Osteocyte (in vitro differentiated cells): ENCODE data around the gene P2RX4. TPM values are rescaled to one million over a fixed set of nuclear protein-coding genes. Genes with fewer than 3 reads are reported as not detected.
"Not testable (repeated sequence)": the region's sequence is repeated elsewhere in the genome, so short reads cannot be mapped to it uniquely, and the experiment has no call there.

ENCODE experiments used
- DNase-seq: peaks from one replicate; pipeline ENCODE4 v3.0.0; 2021; ENCODE audit warnings: mixed read lengths; ENCODE audit not compliant: unreplicated experiment; ENCODE audit errors: extremely low spot score
- H3K27ac Mint-ChIP-seq: one replicate; pipeline ENCODE4 v1.8.0; 2021; ENCODE audit warnings: mild to moderate bottlenecking, mixed read lengths; ENCODE audit not compliant: unreplicated experiment
- H3K27me3 Mint-ChIP-seq: one replicate; pipeline ENCODE4 v1.8.0; 2021; ENCODE audit warnings: mixed read lengths; ENCODE audit not compliant: unreplicated experiment
- H3K36me3 Mint-ChIP-seq: one replicate; pipeline ENCODE4 v1.8.0; 2021; ENCODE audit warnings: mixed read lengths; ENCODE audit not compliant: unreplicated experiment
- H3K4me1 Mint-ChIP-seq: one replicate; pipeline ENCODE4 v1.8.0; 2021; ENCODE audit warnings: mixed read lengths; ENCODE audit not compliant: unreplicated experiment
- H3K4me3 Mint-ChIP-seq: one replicate; pipeline ENCODE4 v1.8.0; 2021; ENCODE audit warnings: mild to moderate bottlenecking, moderate library complexity, mixed read lengths; ENCODE audit not compliant: unreplicated experiment
- H3K9me3 Mint-ChIP-seq: one replicate; pipeline ENCODE4 v1.8.0; 2021; ENCODE audit warnings: mixed read lengths; ENCODE audit not compliant: unreplicated experiment
- total RNA-seq: library from RNA; stranded (reverse); gene quantifications from 2 replicates; pipeline ENCODE4 v1.2.1, GENCODE V29; 2021
- TF ChIP-seq, protein P1 (sequence below): fragments of 200-600 bp; sonication (generic); IDR thresholded peaks from 2 replicates; pipeline ENCODE4 v1.5.0; 2021; ENCODE audit warnings: antibody characterized with exemption, mild to moderate bottlenecking, moderate library complexity

Gene P2RX4
- total RNA-seq, 1 donor from 2014 or later: 20.3 TPM

DNA sequence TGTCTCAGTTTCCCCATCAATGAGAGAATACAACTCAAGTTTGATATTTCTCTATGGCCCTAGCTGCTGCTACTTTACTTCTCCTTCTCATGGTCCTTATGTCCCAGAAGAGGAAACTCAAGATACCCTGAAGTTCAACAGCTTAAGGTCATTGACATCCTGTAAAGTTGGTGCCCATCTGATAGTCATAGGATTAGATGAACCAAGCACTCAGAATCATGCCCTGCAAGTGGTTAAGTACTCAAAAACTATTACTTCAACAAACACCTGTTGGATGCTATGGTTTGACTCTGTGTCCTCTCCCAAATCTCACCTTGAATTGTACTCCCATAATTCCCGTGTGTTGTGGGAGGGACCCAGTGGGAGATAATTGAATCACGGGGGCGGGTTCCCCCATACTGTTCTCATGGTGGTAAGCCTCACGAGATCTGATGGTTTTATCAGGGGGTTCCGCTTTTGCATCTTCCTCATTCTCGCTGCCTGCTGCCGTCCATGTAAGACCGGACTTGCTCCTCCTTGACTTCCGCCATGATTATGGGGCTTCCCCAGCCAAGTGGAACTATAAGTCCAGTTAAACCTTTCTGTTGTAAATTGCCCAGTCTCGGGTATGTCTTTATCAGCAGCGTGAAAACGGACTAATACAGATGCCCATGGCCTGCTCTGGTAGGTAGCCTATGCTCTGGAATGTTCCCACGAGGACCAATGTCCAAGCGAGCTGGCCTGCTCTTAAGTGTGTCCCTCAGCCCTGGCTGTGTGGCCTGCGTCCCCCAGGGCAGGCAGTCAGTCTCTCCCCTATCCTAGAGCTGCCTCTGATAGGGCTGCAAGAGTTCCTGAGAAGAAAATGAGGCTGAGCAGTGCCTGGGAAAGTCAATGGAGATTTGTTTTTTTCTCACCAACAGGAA lies 68.5 kb downstream of the P2RX4 start:
- Mint-ChIP-seq H3K36me3 (peaks cover 4% of the 10 kb centered on the region), H3K27me3 (no peaks in the 10 kb centered on the region), H3K27ac (no peak overlapping the region), H3K9me3 (no peaks in the 10 kb centered on the region), H3K4me1 (peaks cover 6% of the 10 kb centered on the region), H3K4me3 (no peak overlapping the region)
- TF ChIP-seq, protein P1, sequence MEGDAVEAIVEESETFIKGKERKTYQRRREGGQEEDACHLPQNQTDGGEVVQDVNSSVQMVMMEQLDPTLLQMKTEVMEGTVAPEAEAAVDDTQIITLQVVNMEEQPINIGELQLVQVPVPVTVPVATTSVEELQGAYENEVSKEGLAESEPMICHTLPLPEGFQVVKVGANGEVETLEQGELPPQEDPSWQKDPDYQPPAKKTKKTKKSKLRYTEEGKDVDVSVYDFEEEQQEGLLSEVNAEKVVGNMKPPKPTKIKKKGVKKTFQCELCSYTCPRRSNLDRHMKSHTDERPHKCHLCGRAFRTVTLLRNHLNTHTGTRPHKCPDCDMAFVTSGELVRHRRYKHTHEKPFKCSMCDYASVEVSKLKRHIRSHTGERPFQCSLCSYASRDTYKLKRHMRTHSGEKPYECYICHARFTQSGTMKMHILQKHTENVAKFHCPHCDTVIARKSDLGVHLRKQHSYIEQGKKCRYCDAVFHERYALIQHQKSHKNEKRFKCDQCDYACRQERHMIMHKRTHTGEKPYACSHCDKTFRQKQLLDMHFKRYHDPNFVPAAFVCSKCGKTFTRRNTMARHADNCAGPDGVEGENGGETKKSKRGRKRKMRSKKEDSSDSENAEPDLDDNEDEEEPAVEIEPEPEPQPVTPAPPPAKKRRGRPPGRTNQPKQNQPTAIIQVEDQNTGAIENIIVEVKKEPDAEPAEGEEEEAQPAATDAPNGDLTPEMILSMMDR: no peak
- no peak for DNase-seq

DNA sequence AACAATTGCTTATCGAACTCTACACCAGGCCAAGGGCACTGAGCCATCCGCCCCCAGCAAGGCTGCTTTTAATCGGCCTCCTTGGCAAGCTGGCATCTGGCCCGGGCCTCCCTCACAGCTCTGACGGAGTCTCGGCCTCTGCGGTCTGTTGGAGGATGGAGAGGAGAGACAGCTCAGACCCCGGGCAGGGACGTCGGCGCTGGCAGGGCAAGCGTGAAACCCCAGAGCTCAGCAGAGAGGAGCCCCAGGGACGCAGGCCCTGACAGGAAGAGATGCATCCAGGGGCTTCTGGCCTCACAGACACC lies 69.1 kb downstream of the P2RX4 start:
- Mint-ChIP-seq H3K36me3 (peaks cover 3% of the 10 kb centered on the region), H3K4me3 (no peak overlapping the region), H3K27ac (no peak overlapping the region), H3K27me3 (no peaks in the 10 kb centered on the region), H3K4me1 (peaks cover 6% of the 10 kb centered on the region), H3K9me3 (no peaks in the 10 kb centered on the region)
- no peak for DNase-seq
- TF ChIP-seq, protein P1: no peak

DNA sequence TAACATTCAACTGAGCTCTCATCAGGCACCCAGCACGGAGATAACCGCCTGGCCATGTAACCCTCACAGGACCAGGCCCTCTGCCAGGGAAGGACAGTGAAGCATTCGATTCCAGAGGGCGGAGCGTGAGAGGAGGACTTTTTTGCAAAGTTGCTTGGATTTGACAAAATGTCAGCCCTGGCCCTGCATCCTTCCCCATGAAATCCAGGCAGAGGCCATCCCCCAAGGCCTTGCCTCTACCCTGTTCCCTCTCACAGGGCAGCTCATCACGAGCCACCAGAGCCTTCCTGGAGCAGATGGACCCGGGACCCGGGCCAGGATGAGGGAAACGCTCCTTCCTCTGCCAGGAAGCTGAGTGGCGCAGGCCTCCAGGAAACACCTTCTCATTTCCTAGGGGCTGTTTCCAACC lies 69.6 kb downstream of the P2RX4 start:
- peaks cover 6% of the 10 kb centered on the region for H3K4me1 Mint-ChIP-seq
- no peaks in the 10 kb centered on the region for H3K27me3 Mint-ChIP-seq
- peaks cover 3% of the 10 kb centered on the region for H3K36me3 Mint-ChIP-seq
- TF ChIP-seq, protein P1: no peak
- DNase-seq: no peak
- no peak overlapping the region for H3K4me3 Mint-ChIP-seq
- no peak overlapping the region for H3K27ac Mint-ChIP-seq
- no peaks in the 10 kb centered on the region for H3K9me3 Mint-ChIP-seq

DNA sequence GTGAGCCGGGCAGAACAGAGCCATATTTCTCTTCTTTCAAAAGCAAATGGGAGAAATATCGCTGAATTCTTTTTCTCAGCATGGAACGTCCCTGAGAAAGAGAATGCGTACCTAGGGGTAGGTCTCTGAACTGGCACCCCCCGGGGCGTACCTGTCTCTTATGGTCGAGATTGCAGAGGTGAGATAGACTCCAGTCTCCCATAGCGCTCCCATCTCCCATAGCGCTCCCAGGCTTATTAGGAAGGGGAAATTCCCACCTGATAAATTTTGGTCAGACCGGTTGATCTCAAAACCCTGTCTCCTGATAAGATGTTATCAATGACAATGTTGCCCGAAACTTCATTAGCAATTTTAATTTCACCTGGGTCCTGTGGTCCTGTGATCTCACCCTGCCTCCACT lies 70.6 kb downstream of the P2RX4 start:
- not testable (repeated sequence) for H3K27me3 Mint-ChIP-seq, H3K9me3 Mint-ChIP-seq, H3K36me3 Mint-ChIP-seq, DNase-seq, H3K27ac Mint-ChIP-seq, H3K4me3 Mint-ChIP-seq, H3K4me1 Mint-ChIP-seq

DNA sequence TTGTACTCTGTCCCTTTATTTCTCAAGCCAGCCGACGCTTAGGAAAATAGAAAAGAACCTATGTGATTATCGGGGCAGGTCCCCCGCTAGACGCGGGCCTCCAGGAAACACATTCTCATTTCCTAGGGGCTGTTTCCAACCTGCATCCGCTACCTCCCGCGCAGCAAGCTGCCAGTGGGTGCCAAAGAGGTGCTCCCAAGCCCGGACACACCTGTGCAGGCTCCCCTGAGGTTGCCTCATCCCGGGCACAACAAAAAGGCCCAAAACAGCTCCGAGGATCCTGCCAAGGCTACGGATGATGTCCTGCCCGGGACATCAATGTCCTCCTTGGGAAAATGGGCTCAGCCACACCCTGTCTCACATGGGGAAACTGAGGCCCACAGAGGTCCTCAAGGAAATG lies 71.2 kb downstream of the P2RX4 start:
- not testable (repeated sequence) for H3K27me3 Mint-ChIP-seq, DNase-seq, H3K27ac Mint-ChIP-seq, H3K4me3 Mint-ChIP-seq, H3K4me1 Mint-ChIP-seq, H3K36me3 Mint-ChIP-seq, H3K9me3 Mint-ChIP-seq

DNA sequence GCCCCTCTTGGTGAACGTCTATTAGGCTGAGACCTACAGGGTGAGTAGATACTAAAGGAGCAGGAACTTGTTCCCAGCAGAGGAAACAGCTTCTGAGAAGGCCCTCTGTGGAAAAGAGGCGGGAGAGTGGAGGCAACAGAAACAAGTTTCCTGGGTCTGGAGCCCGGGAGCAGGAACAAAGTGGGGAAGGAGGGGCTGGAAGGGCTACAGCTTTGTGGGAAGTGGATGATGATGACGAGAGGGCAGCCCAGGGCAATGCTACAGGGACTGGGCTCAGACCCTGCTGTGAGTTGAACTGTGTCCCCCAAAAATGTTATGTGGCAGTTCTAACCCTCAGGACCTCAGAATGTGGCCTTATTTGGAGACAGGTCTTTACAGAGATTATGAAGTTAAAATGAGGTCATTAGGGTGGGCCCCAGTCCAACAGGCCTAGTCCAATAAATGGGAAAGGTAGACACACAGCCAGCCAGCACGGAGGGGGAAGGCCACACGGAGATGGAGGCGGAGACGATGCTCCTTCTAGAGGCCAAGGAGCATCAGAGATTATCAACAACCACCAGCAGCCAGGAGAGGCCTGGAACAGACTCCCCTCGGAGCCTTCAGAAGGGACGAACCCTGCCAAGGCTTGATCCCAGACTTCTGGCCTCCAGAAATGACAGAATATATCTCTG lies 72.3 kb downstream of the P2RX4 start:
- TF ChIP-seq, protein P1: no peak
- no peak overlapping the region for H3K27ac Mint-ChIP-seq
- DNase-seq: no peak

DNA sequence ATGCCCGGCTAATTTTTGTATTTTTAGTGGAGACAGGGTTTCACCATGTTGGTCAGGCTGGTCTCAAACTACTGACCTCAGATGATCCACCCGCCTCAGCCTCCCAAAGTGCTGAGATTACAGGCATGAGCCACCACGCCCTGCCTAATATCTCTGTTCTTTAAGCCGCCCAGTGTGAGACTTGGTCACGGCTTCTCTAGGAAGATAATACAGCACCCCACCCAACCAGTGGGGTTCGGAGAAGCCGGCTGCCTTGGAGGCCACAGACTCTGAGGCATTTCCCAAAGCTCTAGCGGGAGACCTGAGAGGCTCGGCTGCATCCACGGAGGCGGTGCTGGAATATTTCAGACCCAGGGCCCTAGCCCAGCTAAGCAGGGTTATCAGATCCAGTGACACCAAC lies 73.0 kb downstream of the P2RX4 start:
- H3K36me3 Mint-ChIP-seq, H3K27me3 Mint-ChIP-seq, DNase-seq, H3K9me3 Mint-ChIP-seq, H3K27ac Mint-ChIP-seq, H3K4me1 Mint-ChIP-seq, H3K4me3 Mint-ChIP-seq: not testable (repeated sequence)

More for the DNA sequence above, 72.3 kb downstream of the P2RX4 start:
- Mint-ChIP-seq H3K27me3 (no peaks in the 10 kb centered on the region), H3K4me1 (peaks cover 1% of the 10 kb centered on the region), H3K36me3 (peaks cover 3% of the 10 kb centered on the region), H3K9me3 (no peaks in the 10 kb centered on the region), H3K4me3 (no peak overlapping the region)
